GM12878 (cell line): ENCODE data around the gene SAMD3. TPM values are rescaled to one million over a fixed set of nuclear protein-coding genes. Genes with fewer than 3 reads are reported as not detected.

Source experiments
- ATAC-seq: fragments of 200-7000 bp; cut with Tn5 transposase; 3 replicates; pipeline ENCODE4 v1.9.1; 2020; ENCODE audit warnings: mild to moderate bottlenecking, moderate library complexity
- BruUV-seq: library from RNA; stranded (reverse); fragments of 400-500 nt; replicated peaks from 2 replicates; lab custom pipeline; 2021; lab: Mats Ljungman, UMichigan
- CTCF ChIA-PET: fragments of 300-600 bp; sonication (Branson Sonifier 250); formaldehyde crosslinking; extraction: SDS; loops from one replicate; lab custom pipeline; 2021; ENCODE audit warnings: inconsistent platforms; lab: Yijun Ruan, JAX
- POLR2A ChIA-PET: fragments of 350-600 bp; formaldehyde crosslinking; extraction: SDS; loops from one replicate; lab custom pipeline; 2021; ENCODE audit warnings: inconsistent platforms; lab: Charles Lee
- RAD21 ChIA-PET: fragments of 300-600 bp; sonication (Branson Sonifier 250); formaldehyde crosslinking; loops from one replicate; lab custom pipeline; 2023; ENCODE audit warnings: antibody characterized with exemption; ENCODE audit not compliant: unreplicated experiment; lab: Charles Lee
- SMC1A ChIA-PET: fragments of 300-600 bp; sonication (Branson Sonifier 250); formaldehyde crosslinking; loops from one replicate; lab custom pipeline; 2023; ENCODE audit not compliant: unreplicated experiment, uncharacterized antibody; lab: Charles Lee
- DNase-seq: peaks from one replicate; pipeline ENCODE4 v3.0.0-alpha.2; 2011; ENCODE audit warnings: low read depth, low spot score
- FAIRE-seq: peaks from 3 replicates; lab custom pipeline; 2011; peaks lifted over from hg19 to GRCh38; lab: Jason Lieb, UNC
- H2AFZ ChIP-seq: 2 replicates; pipeline ENCODE4 v1.6.0; 2011; ENCODE audit warnings: low read depth, low read length, control low read depth; ENCODE audit not compliant: control insufficient read depth
- H3K27ac ChIP-seq: 2 replicates; pipeline ENCODE4 v1.5.1; 2011; ENCODE audit warnings: control low read depth; ENCODE audit not compliant: control insufficient read depth, insufficient read depth
- H3K27me3 ChIP-seq, 2 experiments: replicated peaks in 1 of 2; 2 replicates each; pipeline versions ENCODE4 v1.6.0 to v1.6.1; 2011; ENCODE audit warnings: low read length in 1 of 2; ENCODE audit not compliant: control insufficient read depth in 2 of 2, insufficient read depth in 2 of 2
- H3K36me3 ChIP-seq, 2 experiments: 2 replicates each; pipeline ENCODE4 v1.5.1; 2011; ENCODE audit warnings: low read length in 1 of 2; ENCODE audit not compliant: control insufficient read depth in 2 of 2, insufficient read depth in 2 of 2
- H3K4me1 ChIP-seq: 2 replicates; pipeline ENCODE4 v1.6.1; 2011; ENCODE audit warnings: mild to moderate bottlenecking, low read length, moderate library complexity, mixed read lengths; ENCODE audit not compliant: control insufficient read depth, insufficient read depth
- H3K4me2 ChIP-seq: 2 replicates; pipeline ENCODE4 v1.6.0; 2011; ENCODE audit warnings: control low read depth; ENCODE audit not compliant: control insufficient read depth, insufficient read depth
- H3K4me3 ChIP-seq: fragments of 200-600 bp; sonication (generic); 2 replicates; pipeline ENCODE4 v1.5.1; 2016
- H3K79me2 ChIP-seq: 2 replicates; pipeline ENCODE4 v1.6.0; 2011; ENCODE audit warnings: low read length; ENCODE audit not compliant: control insufficient read depth, insufficient read depth
- H3K9ac ChIP-seq: 2 replicates; pipeline ENCODE4 v1.8.0; 2011; ENCODE audit warnings: low read length, control low read depth, mixed read lengths; ENCODE audit not compliant: control insufficient read depth, insufficient read depth
- H3K9me3 ChIP-seq: replicated peaks from 3 replicates; pipeline ENCODE4 v1.5.1; 2011; ENCODE audit warnings: mild to moderate bottlenecking, low read length; ENCODE audit not compliant: control insufficient read depth, insufficient read depth
- H4K20me1 ChIP-seq: 2 replicates; pipeline ENCODE4 v1.6.0; 2011; ENCODE audit not compliant: control insufficient read depth, insufficient read depth
- ATF7 ChIP-seq: fragments of 450-650 bp; IDR thresholded peaks from 2 replicates; pipeline ENCODE4 v1.6.1; 2016; ENCODE audit warnings: low read depth, mild to moderate bottlenecking
- BCL11A ChIP-seq: IDR thresholded peaks from 2 replicates; pipeline ENCODE4 v1.6.1; 2011; ENCODE audit warnings: low read depth, low read length
- BCLAF1 ChIP-seq: fragments of 450-650 bp; IDR thresholded peaks from 2 replicates; pipeline ENCODE4 v1.6.1; 2017; ENCODE audit warnings: antibody characterized with exemption, mild to moderate bottlenecking, moderate library complexity
- E2F8 ChIP-seq: fragments of 450-650 bp; IDR thresholded peaks from 2 replicates; pipeline ENCODE4 v1.6.1; 2018; ENCODE audit warnings: mild to moderate bottlenecking, low read depth, moderate library complexity; ENCODE audit not compliant: partially characterized antibody
- ETV6 ChIP-seq, 2 experiments: fragments of 450-650 bp in 1 of 2; IDR thresholded peaks in 1 of 2; conservative IDR thresholded peaks in 1 of 2; 2 replicates each; pipeline ENCODE4 v1.6.1; 2014; ENCODE audit warnings: antibody characterized with exemption in 1 of 2, borderline replicate concordance in 1 of 2, low read depth in 1 of 2, mild to moderate bottlenecking in 1 of 2, moderate library complexity in 1 of 2
- KDM1A ChIP-seq: fragments of 200-600 bp; sonication (generic); IDR thresholded peaks from 2 replicates; pipeline ENCODE4 v1.6.1; 2016; ENCODE audit warnings: borderline replicate concordance
- NR2C1 ChIP-seq: fragments of 450-650 bp; IDR thresholded peaks from 2 replicates; pipeline ENCODE4 v1.6.1; 2017; ENCODE audit warnings: antibody characterized with exemption, mild to moderate bottlenecking, moderate library complexity
- PAX5 ChIP-seq: IDR thresholded peaks from 2 replicates; pipeline ENCODE4 v1.6.1; 2011; ENCODE audit warnings: low read depth, low read length, borderline replicate concordance
- RFX5 ChIP-seq: IDR thresholded peaks from 2 replicates; pipeline ENCODE4 v1.6.1; 2011; ENCODE audit warnings: low read depth, low read length, improper control_type of control experiment
- RUNX3 ChIP-seq: IDR thresholded peaks from 2 replicates; pipeline ENCODE4 v1.6.1; 2012; ENCODE audit warnings: low read length, inconsistent platforms
- SP1 ChIP-seq: IDR thresholded peaks from one replicate; pipeline ENCODE4 v1.6.1; 2011; ENCODE audit warnings: low read depth, low read length
- SREBF1 ChIP-seq: IDR thresholded peaks from 2 replicates; pipeline ENCODE4 v1.6.1; 2012; ENCODE audit warnings: mild to moderate bottlenecking, low read length
- SRF ChIP-seq, 2 experiments: IDR thresholded peaks; 2 replicates each; pipeline ENCODE4 v1.6.1; 2011; ENCODE audit warnings: low read depth in 2 of 2, low read length in 2 of 2, mild to moderate bottlenecking in 1 of 2, moderate library complexity in 1 of 2
- SUZ12 ChIP-seq: fragments of 200-600 bp; sonication (generic); IDR thresholded peaks from one replicate; pipeline ENCODE4 v1.6.1; 2018; ENCODE audit warnings: antibody characterized with exemption, mild to moderate bottlenecking; ENCODE audit not compliant: unreplicated experiment
- TAF1 ChIP-seq: IDR thresholded peaks from 2 replicates; pipeline ENCODE4 v1.6.1; 2011; ENCODE audit warnings: mild to moderate bottlenecking, low read depth, low read length, borderline replicate concordance
- ZNF217 ChIP-seq: fragments of 450-650 bp; IDR thresholded peaks from 2 replicates; pipeline ENCODE4 v1.6.1; 2017; ENCODE audit warnings: antibody characterized with exemption, mild to moderate bottlenecking
- WGBS: methylation state at CpG from one replicate; pipeline ENCODE4 v1.1.6; 2016; ENCODE audit warnings: low lambda C conversion rate; ENCODE audit not compliant: insufficient replicate concordance, insufficient coverage; ENCODE audit errors: missing lambda C conversion rate; 5-methylcytosine and 5-hydroxymethylcytosine counted together
- in situ Hi-C: fragments of 300-500 bp; cut with MboI; formaldehyde crosslinking; loops from 9 replicates; pipeline ENCODE4 v1.14.3; 2018; ENCODE audit warnings: mixed read lengths
- intact Hi-C: fragments of 100-400 bp; cut with micrococcal nuclease; formaldehyde crosslinking; loops from one replicate; pipeline ENCODE4 v1.14.2; 2022; ENCODE audit not compliant: unreplicated experiment
- polyA plus RNA-seq, 11 experiments: library from polyadenylated mRNA; depleted of rRNA in 4 of 11; unstranded in 6 of 11; stranded (reverse) in 5 of 11; fragments of >200 nt; fragmentation: Nextera tagmentation in 4 of 11; fragmentation: Illumina TruSeq in 1 of 11; extraction: Ambion mirVana in 4 of 11; extraction: Trizol in 1 of 11; gene quantifications; 1 replicate in 1 of 11; 2 replicates in 10 of 11; pipeline versions ENCODE4 v1.2.1 to v1.2.3, GENCODE V29; 2011 to 2016; ENCODE audit warnings: inconsistent platforms in 2 of 11, missing spikeins in 2 of 11, low read depth in 1 of 11
- total RNA-seq, 4 experiments: library from RNA; depleted of rRNA in 3 of 4; stranded (reverse); fragments of >200 nt in 3 of 4; fragmentation: Illumina TruSeq in 1 of 4; extraction: Trizol in 1 of 4; gene quantifications; 2 replicates each; pipeline versions ENCODE4 v1.2.1 to v1.2.3, GENCODE V29; 2013 to 2021
- TF ChIP-seq, protein P1 (sequence below): fragments of 450-650 bp; IDR thresholded peaks from 2 replicates; pipeline ENCODE4 v1.6.1; 2014; ENCODE audit warnings: mild to moderate bottlenecking

The SAMD3 gene
- total and polyA plus RNA-seq, 10 of the 15 experiments (the other 5 are each of a cell fraction or from before 2014, with no cell fraction given), result 0.04 to 2.3 (median 0.39) TPM; not detected in 2

DNA sequence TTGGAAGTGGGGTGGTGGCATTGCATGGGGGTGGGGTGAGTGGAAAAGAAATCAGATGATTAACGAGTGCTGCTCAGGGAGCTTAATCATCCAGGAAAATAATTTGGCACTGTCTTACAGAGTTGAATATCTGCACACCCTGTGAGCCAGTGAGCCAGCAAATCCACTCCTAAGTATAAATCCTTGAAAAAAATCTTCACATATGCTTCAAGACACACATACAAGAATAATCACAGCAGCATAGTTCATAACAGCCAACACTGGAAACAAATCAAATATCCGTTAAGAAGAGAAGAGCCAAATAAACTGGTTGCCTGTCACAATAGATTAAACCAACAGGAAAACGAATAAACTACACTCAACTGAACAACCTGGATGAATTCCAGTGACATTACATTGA lies 62.8 kb downstream of the SAMD3 start (continued):
- TF ChIP-seq BCLAF1 (no peak), ATF7 (no peak)
- TF ChIP-seq, protein P1, sequence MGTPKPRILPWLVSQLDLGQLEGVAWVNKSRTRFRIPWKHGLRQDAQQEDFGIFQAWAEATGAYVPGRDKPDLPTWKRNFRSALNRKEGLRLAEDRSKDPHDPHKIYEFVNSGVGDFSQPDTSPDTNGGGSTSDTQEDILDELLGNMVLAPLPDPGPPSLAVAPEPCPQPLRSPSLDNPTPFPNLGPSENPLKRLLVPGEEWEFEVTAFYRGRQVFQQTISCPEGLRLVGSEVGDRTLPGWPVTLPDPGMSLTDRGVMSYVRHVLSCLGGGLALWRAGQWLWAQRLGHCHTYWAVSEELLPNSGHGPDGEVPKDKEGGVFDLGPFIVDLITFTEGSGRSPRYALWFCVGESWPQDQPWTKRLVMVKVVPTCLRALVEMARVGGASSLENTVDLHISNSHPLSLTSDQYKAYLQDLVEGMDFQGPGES, result no peak
- TF ChIP-seq, all 136 proteins: peak for 0

DNA sequence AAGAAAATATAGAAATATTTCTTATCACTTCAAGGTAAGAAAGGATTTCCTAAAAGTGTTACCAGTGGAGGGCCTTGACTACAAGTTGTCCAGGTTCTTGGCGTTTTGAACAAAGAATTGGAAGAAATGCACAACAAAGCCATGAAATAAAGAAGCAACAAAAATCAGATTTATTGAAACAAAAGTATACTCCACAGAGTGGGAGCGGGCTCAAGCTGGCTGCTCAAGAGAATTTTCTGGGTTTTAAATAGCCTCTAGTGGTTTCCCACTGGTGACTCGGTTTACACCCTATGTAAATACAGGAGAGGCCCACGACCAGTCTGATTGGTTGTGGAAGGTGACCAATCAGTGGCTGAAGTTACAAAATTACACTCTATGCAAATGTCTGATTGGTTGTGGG lies 64.2 kb downstream of the SAMD3 start:
- FAIRE-seq, result no peak

More for the DNA sequence above, 64.2 kb downstream of the SAMD3 start:
- 55% methylated on average over 4 of the region's 4 CpGs for WGBS
- Histone ChIP-seq H3K27ac (no peak overlapping the region), H3K27me3 (no peaks in the 10 kb centered on the region), H3K4me2 (no peak overlapping the region), H3K9me3 (no peaks in the 10 kb centered on the region; the same call in 2 of the 3 replicates), H3K79me2 (no peaks in the 10 kb centered on the region), H3K4me3 (no peak overlapping the region), H2AFZ (no peak overlapping the region), H3K36me3 (no peaks in the 10 kb centered on the region), H3K4me1 (no peaks in the 10 kb centered on the region), H4K20me1 (no peaks in the 10 kb centered on the region), H3K9ac (no peak overlapping the region)
- SMC1A ChIA-PET, result no interaction called here
- TF ChIP-seq SP1 (no peak), SREBF1 (no peak), BCL11A (no peak), NR2C1 (no peak), PAX5 (no peak), RFX5 (no peak), ZNF217 (no peak), KDM1A (no peak), SUZ12 (no peak), TAF1 (no peak), SRF (IDR thresholded peaks at IDR 0.05; ENCODE audit: low read depth in 2 of 2, low read length in 2 of 2) (no peak), E2F8 (no peak), ETV6 (conservative IDR thresholded peaks at IDR 0.05 in 1 of 2, IDR thresholded peaks at IDR 0.05 in 1 of 2; ENCODE audit: borderline replicate concordance in 1 of 2, low read depth in 1 of 2) (no peak), ATF7 (no peak), RUNX3 (no peak)
- POLR2A ChIA-PET, result interaction anchor here (0.5 kb wide), 1 partner anchor 44 kb away, joined by 3 read pairs; no protein-coding TSS in a partner anchor
- ATAC-seq, result no peak
- DNase-seq, result no peak
- intact Hi-C loops (no loop called here), in situ Hi-C loops (no loop called here)
- no TSS peak for BruUV-seq
- RAD21 ChIA-PET, result no interaction called here
- CTCF ChIA-PET, result interaction anchor here (0.7 kb wide), 1 partner anchor 53 kb away, joined by 3 read pairs; no protein-coding TSS in a partner anchor
